ENCODE results near the gene IL33. TPM values are rescaled to one million over a fixed set of nuclear protein-coding genes. Genes with fewer than 3 reads are reported as not detected.
"Not testable (repeated sequence)": the region's sequence is repeated elsewhere in the genome, so short reads cannot be mapped to it uniquely, and the experiment has no call there.

Gene IL33
- total RNA-seq, result 10 to 100 TPM; 10.3 to 25.5 (median 20.8) TPM

- peaks cover 0 to 41% (median 2%) of the 10 kb centered on the region in 4 donors for H3K4me1 ChIP-seq
- 11 to 13% methylated on average over 3 of the region's 3 CpGs for WGBS, 2 donors
These were observed at the start of gene IL33 for GRCh38 chr9:6215562-6215961. IL33 (plus strand) TSS chr9:6215807; CDS start chr9:6241695, 25,888 bp downstream.

GRCh38 chr9:6171667-6172066 lies 43.9 kb upstream of the IL33 start:
- H3K4me3 ChIP-seq, result no peak overlapping the region
- whole genome bisulfite sequencing, 2 donors, result 5 to 10% methylated on average over 1 of the region's 1 CpG
- no peaks in the 10 kb centered on the region for H3K36me3 ChIP-seq
- TF ChIP-seq POLR2A (IDR thresholded peaks at IDR 0.05) (no peak), EP300 (IDR thresholded peaks at IDR 0.05) (no peak), CTCF (IDR thresholded peaks at IDR 0.05) (no peak)
- no peak for DNase-seq (ENCODE audit: low spot score in 2 of 2)
- H3K9me3 ChIP-seq, result peaks cover 0 to 37% (median 11%) of the 10 kb centered on the region in 4 donors
- H3K4me1 ChIP-seq, result no peaks in the 10 kb centered on the region
- H3K27me3 ChIP-seq, result no peaks in the 10 kb centered on the region
- no peak overlapping the region for H3K27ac ChIP-seq

More at GRCh38 chr9:6215562-6215961, at the start of gene IL33:
- no peaks in the 10 kb centered on the region for H3K36me3 ChIP-seq
- TF ChIP-seq CTCF (IDR thresholded peaks at IDR 0.05), result no peak
- TF ChIP-seq POLR2A (IDR thresholded peaks at IDR 0.05), result no peak
- TF ChIP-seq EP300 (IDR thresholded peaks at IDR 0.05), result no peak
- H3K27ac ChIP-seq, result peak within 1 kb of the TSS in 2 of 4 donors; percentile 15 to 59
- peak within 1 kb of the TSS in 1 of 4 donors; percentile 38 for H3K4me3 ChIP-seq
- peaks cover 0 to 4% (median 1%) of the 10 kb centered on the region in 4 donors for H3K9me3 ChIP-seq
- H3K27me3 ChIP-seq, result no peaks in the 10 kb centered on the region
- DNase-seq (ENCODE audit: low spot score in 2 of 2), result peak in 1 of 2 donors; percentile 63

GRCh38 chr9:6173914-6174313 lies 41.7 kb upstream of the IL33 start:
- no peaks in the 10 kb centered on the region for H3K36me3 ChIP-seq
- no peaks in the 10 kb centered on the region for H3K4me1 ChIP-seq
- no peaks in the 10 kb centered on the region for H3K27me3 ChIP-seq
- H3K27ac ChIP-seq, result no peak overlapping the region
- H3K9me3 ChIP-seq, result peaks cover 0 to 41% (median 11%) of the 10 kb centered on the region in 4 donors
- H3K4me3 ChIP-seq, result no peak overlapping the region
- DNase-seq (ENCODE audit: low spot score in 2 of 2), result no peak
- TF ChIP-seq POLR2A (IDR thresholded peaks at IDR 0.05) (no peak), CTCF (IDR thresholded peaks at IDR 0.05) (no peak), EP300 (IDR thresholded peaks at IDR 0.05) (no peak)

GRCh38 chr9:6182549-6183226 lies 32.9 kb upstream of the IL33 start:
- not testable (repeated sequence) for H3K4me3 ChIP-seq; DNase-seq (ENCODE audit: low spot score in 2 of 2); H3K4me1 ChIP-seq; H3K27me3 ChIP-seq; H3K27ac ChIP-seq; H3K9me3 ChIP-seq; H3K36me3 ChIP-seq
- 87 to 97% methylated on average over 20 to 25 of the region's 31 CpGs for WGBS, 2 donors

GRCh38 chr9:6183227-6183551 lies 32.4 kb upstream of the IL33 start:
- 93 to 98% methylated on average over 2 of the region's 2 CpGs for WGBS, 2 donors
- Histone ChIP-seq H3K4me3 (no peak overlapping the region), H3K4me1 (peaks cover 0 to 10% (median 0%) of the 10 kb centered on the region in 4 donors), H3K9me3 (no peaks in the 10 kb centered on the region), H3K36me3 (no peaks in the 10 kb centered on the region), H3K27me3 (no peaks in the 10 kb centered on the region), H3K27ac (no peak overlapping the region)
- no peak for DNase-seq (ENCODE audit: low spot score in 2 of 2)
- TF ChIP-seq POLR2A (IDR thresholded peaks at IDR 0.05) (no peak), CTCF (IDR thresholded peaks at IDR 0.05) (no peak), EP300 (IDR thresholded peaks at IDR 0.05) (no peak)

Data from tibial nerve (tissue), 4 donors.